Measurements from ENCODE around the gene SPI1. TPM values are rescaled to one million over a fixed set of nuclear protein-coding genes. Genes with fewer than 3 reads are reported as not detected.

The SPI1 gene
- total RNA-seq, 1 donor from 2014 or later = 15.5 TPM

DNA sequence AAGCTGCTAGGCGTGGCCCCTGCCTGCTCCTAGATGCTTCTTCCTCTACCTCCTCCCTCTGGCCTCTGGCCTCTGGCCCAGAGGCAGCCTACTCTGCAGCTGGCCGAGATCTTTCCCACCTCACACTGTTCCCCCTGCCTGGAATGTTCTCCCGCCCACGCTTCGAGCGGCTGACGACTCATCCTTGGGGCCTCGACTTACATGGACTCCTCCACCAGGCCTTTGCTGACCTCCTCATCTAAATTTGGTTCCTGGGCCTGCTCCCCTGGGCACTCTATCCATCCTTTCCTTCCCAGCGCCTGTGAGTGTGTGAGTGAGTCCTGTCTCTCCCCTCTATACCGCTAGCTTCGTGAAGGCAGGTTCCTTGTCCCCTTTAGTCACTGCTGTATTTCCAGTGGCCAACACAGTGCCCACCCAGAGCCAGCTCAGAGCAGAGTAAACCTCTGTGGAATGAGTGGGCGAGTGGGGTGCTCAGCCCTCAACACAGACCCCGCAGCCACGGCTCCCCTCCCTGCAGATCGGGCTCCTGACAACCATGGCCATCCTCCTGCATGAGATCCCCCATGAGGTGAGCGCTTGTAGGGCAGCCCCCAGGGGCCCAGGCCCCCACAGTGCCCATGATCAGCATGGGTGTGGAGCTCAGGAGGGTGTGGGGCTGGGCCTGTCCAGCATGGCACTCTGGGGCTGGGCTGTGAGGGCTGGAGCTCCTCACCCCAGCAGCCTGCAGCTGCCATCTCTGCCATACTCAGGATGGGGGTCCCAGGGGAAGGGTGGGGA, 35.7 kb upstream of the SPI1 start:
- peaks cover 41% of the 10 kb centered on the region for H3K4me1 ChIP-seq
- DNase-seq (ENCODE audit: extremely low spot score in 2 of 2) = no peak
- H3K9me3 ChIP-seq = no peaks in the 10 kb centered on the region
- TF ChIP-seq POLR2AphosphoS5 (IDR thresholded peaks at IDR 0.05; ENCODE audit: insufficient read depth in 1 of 2, low read depth in 1 of 2) = peak in 1 of 2 donors; percentile 19
- TF ChIP-seq, protein P1, sequence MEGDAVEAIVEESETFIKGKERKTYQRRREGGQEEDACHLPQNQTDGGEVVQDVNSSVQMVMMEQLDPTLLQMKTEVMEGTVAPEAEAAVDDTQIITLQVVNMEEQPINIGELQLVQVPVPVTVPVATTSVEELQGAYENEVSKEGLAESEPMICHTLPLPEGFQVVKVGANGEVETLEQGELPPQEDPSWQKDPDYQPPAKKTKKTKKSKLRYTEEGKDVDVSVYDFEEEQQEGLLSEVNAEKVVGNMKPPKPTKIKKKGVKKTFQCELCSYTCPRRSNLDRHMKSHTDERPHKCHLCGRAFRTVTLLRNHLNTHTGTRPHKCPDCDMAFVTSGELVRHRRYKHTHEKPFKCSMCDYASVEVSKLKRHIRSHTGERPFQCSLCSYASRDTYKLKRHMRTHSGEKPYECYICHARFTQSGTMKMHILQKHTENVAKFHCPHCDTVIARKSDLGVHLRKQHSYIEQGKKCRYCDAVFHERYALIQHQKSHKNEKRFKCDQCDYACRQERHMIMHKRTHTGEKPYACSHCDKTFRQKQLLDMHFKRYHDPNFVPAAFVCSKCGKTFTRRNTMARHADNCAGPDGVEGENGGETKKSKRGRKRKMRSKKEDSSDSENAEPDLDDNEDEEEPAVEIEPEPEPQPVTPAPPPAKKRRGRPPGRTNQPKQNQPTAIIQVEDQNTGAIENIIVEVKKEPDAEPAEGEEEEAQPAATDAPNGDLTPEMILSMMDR (IDR thresholded peaks at IDR 0.05) = no peak
- intact Hi-C loops (cut with DNase I) = no loop called here
- H3K4me3 ChIP-seq = no peak overlapping the region
- H3K27ac ChIP-seq = peak overlapping the region; percentile 79
- H3K36me3 ChIP-seq = peaks cover 0 to 46% of the 10 kb centered on the region in 2 donors
- no peaks in the 10 kb centered on the region for H3K27me3 ChIP-seq

DNA sequence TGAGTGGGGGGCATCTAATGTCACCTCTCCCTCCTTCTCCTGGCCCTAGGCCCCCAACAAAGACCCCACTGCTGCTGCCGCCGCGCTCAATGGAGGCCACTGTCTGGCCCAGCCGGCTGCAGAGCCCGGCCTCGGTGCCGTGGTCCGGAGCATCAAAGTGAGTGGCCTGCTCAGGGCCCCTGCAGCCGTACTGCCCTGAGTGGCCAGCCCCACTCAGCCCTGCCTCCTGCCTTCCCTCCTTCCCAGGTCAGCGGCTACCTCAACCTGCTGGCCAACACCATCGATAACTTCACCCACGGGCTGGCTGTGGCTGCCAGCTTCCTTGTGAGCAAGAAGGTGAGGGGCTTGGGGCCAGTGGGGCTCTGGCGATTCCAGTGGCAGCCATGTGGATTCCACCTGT, 35.0 kb upstream of the SPI1 start:
- TF ChIP-seq, protein P1 (IDR thresholded peaks at IDR 0.05) = no peak
- TF ChIP-seq POLR2A (IDR thresholded peaks at IDR 0.05) (no peak), POLR2AphosphoS5 (IDR thresholded peaks at IDR 0.05; ENCODE audit: insufficient read depth in 1 of 2, low read depth in 1 of 2) (no peak)
- Histone ChIP-seq H3K27ac (no peak overlapping the region), H3K36me3 (peaks cover 0 to 39% of the 10 kb centered on the region in 2 donors), H3K4me3 (no peak overlapping the region), H3K9me3 (no peaks in the 10 kb centered on the region), H3K4me1 (peaks cover 46% of the 10 kb centered on the region), H3K27me3 (no peaks in the 10 kb centered on the region)
- intact Hi-C loops (cut with DNase I) = no loop called here
- DNase-seq (ENCODE audit: extremely low spot score in 2 of 2) = no peak

DNA sequence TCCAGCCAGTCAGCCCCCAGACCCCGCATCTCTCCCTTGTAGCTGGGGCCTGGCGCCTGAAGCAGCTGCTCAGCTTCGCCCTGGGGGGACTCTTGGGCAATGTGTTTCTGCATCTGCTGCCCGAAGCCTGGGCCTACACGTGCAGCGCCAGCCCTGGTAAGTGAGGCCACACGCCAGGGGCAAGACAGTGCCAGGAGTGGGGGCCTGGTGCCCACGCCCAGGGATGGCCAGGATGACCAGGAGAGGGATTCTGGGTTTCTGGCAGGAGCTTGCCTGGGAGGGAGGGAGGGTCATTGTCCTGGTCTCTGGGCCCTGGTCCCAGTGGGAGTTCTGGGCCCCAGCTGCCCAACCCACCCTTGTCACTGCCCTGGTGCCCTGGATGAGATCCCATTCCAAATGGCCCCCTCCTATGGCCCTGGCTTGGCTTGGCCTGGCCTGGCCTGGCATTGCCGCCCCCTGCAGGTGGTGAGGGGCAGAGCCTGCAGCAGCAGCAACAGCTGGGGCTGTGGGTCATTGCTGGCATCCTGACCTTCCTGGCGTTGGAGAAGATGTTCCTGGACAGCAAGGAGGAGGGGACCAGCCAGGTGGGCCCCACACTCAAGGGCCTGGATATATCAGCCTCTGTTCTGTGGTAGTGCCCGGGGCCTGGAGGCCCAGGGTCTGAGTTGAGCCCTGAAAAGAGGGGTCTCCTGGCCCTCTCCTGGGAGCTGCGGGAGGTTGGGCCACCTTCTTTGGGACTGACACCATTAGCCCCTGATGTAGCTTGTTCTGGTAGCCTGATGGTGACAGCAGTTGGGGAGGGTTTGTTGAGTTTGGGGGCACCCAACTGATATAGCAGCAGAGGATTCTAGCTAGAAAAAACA, 33.8 kb upstream of the SPI1 start:
- peaks cover 0 to 30% of the 10 kb centered on the region in 2 donors for H3K36me3 ChIP-seq
- TF ChIP-seq, protein P1 (IDR thresholded peaks at IDR 0.05) = peak in 1 of 3 experiments; percentile 33
- no peak for TF ChIP-seq POLR2AphosphoS5 (IDR thresholded peaks at IDR 0.05; ENCODE audit: insufficient read depth in 1 of 2, low read depth in 1 of 2)
- peaks cover 53% of the 10 kb centered on the region for H3K4me1 ChIP-seq
- H3K4me3 ChIP-seq = no peak overlapping the region
- no peak for DNase-seq (ENCODE audit: extremely low spot score in 2 of 2)
- intact Hi-C loops (cut with DNase I) = no loop called here
- H3K9me3 ChIP-seq = no peaks in the 10 kb centered on the region
- no peak overlapping the region for H3K27ac ChIP-seq
- no peaks in the 10 kb centered on the region for H3K27me3 ChIP-seq

DNA sequence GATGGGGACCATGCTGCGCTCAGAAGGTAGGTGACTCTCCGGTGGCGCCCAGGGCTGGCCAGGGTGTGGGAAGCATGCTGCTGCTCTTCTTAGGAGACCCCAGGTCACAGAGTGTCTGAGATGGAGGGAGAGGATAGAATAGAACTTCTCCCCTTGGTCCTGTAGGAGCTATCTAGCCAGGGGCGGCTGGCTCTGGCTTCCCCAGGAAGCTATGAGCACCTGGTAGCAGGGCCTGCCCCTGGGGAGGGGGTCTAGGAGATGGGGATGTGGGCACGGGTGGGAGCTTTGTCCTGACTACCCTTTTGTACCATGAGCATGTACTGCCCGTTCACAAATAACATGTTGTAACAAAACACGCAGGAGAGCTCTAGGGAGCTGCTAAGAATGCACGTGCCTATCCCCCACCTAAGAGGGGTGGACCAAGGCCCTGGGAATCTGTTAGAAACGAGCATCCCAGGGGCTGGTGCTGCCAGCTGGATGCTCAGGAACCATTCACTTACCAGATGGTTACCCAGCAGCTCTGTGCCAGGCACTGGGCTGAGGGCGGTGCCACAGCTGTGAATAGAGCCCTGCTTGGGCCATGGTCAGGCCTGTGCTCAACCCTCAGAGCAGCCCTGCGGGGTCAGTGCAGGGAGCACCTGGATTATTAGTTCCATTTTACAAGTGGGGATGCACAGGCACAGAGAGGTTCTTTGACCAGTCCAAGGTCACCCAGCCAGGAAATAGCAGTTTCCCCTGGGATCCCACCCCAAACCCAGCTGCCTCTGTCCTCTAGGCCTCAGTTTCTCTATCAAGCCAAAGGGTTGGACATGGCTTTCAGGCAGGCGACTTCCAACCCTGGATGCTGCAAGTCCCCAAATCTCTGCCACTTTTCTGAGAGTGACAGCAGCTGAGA, 32.3 kb upstream of the SPI1 start:
- DNase-seq (ENCODE audit: extremely low spot score in 2 of 2) = no peak
- Histone ChIP-seq H3K27ac (peak overlapping the region; percentile 89), H3K9me3 (no peaks in the 10 kb centered on the region), H3K36me3 (peaks cover 0 to 30% of the 10 kb centered on the region in 2 donors), H3K27me3 (no peaks in the 10 kb centered on the region), H3K4me3 (peak overlapping the region in 1 of 2 donors; percentile 87), H3K4me1 (peaks cover 42% of the 10 kb centered on the region)
- TF ChIP-seq, protein P1 (IDR thresholded peaks at IDR 0.05) = no peak
- TF ChIP-seq POLR2A (IDR thresholded peaks at IDR 0.05) (no peak), POLR2AphosphoS5 (IDR thresholded peaks at IDR 0.05; ENCODE audit: insufficient read depth in 1 of 2, low read depth in 1 of 2) (no peak)
- intact Hi-C loops (cut with DNase I) = no loop called here

Measured in vagina (tissue), 2 donors.